Choroid plexus epithelial cell (primary cell): Measurements from ENCODE around the gene TUBG2.

ENCODE experiments used
- DNase-seq: peaks from one replicate; pipeline ENCODE4 v3.0.0-alpha.2; 2010; ENCODE audit warnings: low read depth
- H3K4me3 ChIP-seq: 2 replicates; pipeline ENCODE4 v1.5.1; 2011; ENCODE audit warnings: low read depth, mild to moderate bottlenecking, control low read depth, low read length, moderate library complexity
- CTCF ChIP-seq: conservative IDR thresholded peaks from 2 replicates; pipeline ENCODE4 v1.5.1; 2011; ENCODE audit warnings: low read depth, mild to moderate bottlenecking, control low read depth, inconsistent platforms, low read length, moderate library complexity

Gene TUBG2

GRCh38 chr17:42697108-42697811 lies 38.2 kb downstream of the TUBG2 start:
- no peak overlapping the region for H3K4me3 ChIP-seq
- no peak for DNase-seq
- no peak for TF ChIP-seq CTCF

- no peak for TF ChIP-seq CTCF
- peak; percentile 41 for DNase-seq
Measured at GRCh38 chr17:42698736-42699414, 39.8 kb downstream of the TUBG2 start.

GRCh38 chr17:42699415-42699740 lies 40.3 kb downstream of the TUBG2 start:
- no peak overlapping the region for H3K4me3 ChIP-seq
- TF ChIP-seq CTCF: no peak
- DNase-seq: no peak

More at GRCh38 chr17:42698736-42699414, 39.8 kb downstream of the TUBG2 start:
- no peak overlapping the region for H3K4me3 ChIP-seq

- no peak overlapping the region for H3K4me3 ChIP-seq
- TF ChIP-seq CTCF: no peak
- no peak for DNase-seq
Measured at GRCh38 chr17:42700586-42701289, 41.7 kb downstream of the TUBG2 start.

GRCh38 chr17:42702446-42702845 lies 43.4 kb downstream of the TUBG2 start:
- TF ChIP-seq CTCF: no peak
- no peak for DNase-seq
- H3K4me3 ChIP-seq: no peak overlapping the region

GRCh38 chr17:42704490-42704836 lies 45.4 kb downstream of the TUBG2 start:
- no peak for TF ChIP-seq CTCF
- no peak for DNase-seq
- H3K4me3 ChIP-seq: no peak overlapping the region
